Adrenal gland (tissue), 12 donors: ENCODE measurements around the gene CARD10. TPM values are rescaled to one million over a fixed set of nuclear protein-coding genes. Genes with fewer than 3 reads are reported as not detected.
A peak's percentile ranks its signal among the peaks of the same experiment; 100 is the strongest.

Source experiments
- DNase-seq, 7 donors: peaks; one replicate each; pipeline ENCODE4 v3.0.0-alpha.2; 2019 to 2020
- H3K27ac ChIP-seq, 5 donors: fragments of 200-600 bp; sonication (generic) in 4 of 5; 1 replicate in 3 of 5; 2 replicates in 2 of 5; pipeline versions ENCODE4 v1.5.1 to v1.8.0; 2016 to 2020; ENCODE audit warnings: mild to moderate bottlenecking in 1 of 5
- H3K27me3 ChIP-seq: fragments of 200-600 bp; 2 replicates; pipeline ENCODE4 v1.8.0; 2021
- H3K36me3 ChIP-seq, 2 donors: fragments of 200-600 bp; replicated peaks in 1 of 2; 1 replicate in 1 of 2; 2 replicates in 1 of 2; pipeline versions ENCODE4 v1.5.1 to v1.8.0; 2018 to 2022
- H3K4me1 ChIP-seq, 2 donors: fragments of 200-600 bp; replicated peaks in 1 of 2; 1 replicate in 1 of 2; 2 replicates in 1 of 2; pipeline versions ENCODE4 v1.5.1 to v1.8.0; 2018 to 2021
- H3K4me3 ChIP-seq, 4 donors: fragments of 200-600 bp; sonication (generic) in 3 of 4; one replicate each; pipeline ENCODE4 v1.5.1; 2016 to 2018
- H3K9me3 ChIP-seq, 3 donors: fragments of 200-600 bp; sonication (generic) in 1 of 3; replicated peaks in 1 of 3; 1 replicate in 2 of 3; 2 replicates in 1 of 3; pipeline versions ENCODE4 v1.5.1 to v1.8.0; 2016 to 2021
- POLR2A ChIP-seq, 2 donors: fragments of 450-650 bp; IDR thresholded peaks; one replicate each; pipeline ENCODE4 v1.6.1; 2017; ENCODE audit warnings: antibody characterized with exemption in 2 of 2, mild to moderate bottlenecking in 2 of 2, moderate library complexity in 1 of 2
- WGBS, 4 donors: extraction: QIAGEN DNeasy Blood & Tissue Kit in 2 of 4; methylation state at CpG; one replicate each; pipeline versions ENCODE4 v1.1.5 to v1.1.7; 2013 to 2017; 5-methylcytosine and 5-hydroxymethylcytosine counted together
- intact Hi-C, 2 donors: fragments of 100-400 bp; cut with DNase I; formaldehyde crosslinking; loops; one replicate each; pipeline versions ENCODE4 v1.14.1 to v1.15.0; 2022 to 2023
- polyA plus RNA-seq, 3 donors: library from polyadenylated mRNA; stranded (reverse); fragments of 200-250 nt in 2 of 3; fragments of 350-450 nt in 1 of 3; fragmentation: Illumina TruSeq in 1 of 3; extraction: RNeasy Lipid Tissue Mini Kit (QIAGEN cat#74804) in 1 of 3; gene quantifications; one replicate each; pipeline ENCODE4 v1.2.3, GENCODE V29; 2013 to 2014
- total RNA-seq, 9 donors: library from RNA; depleted of rRNA in 4 of 9; stranded (reverse); fragments of >200 nt in 4 of 9; fragments of 120-200 nt in 1 of 9; fragmentation: NEBNext Ultra II Directional in 1 of 9; extraction: Animal tissue kit (Norgen Biotek cat#: 25700) in 1 of 9; gene quantifications; one replicate each; pipeline versions ENCODE4 v1.1.0 to v1.2.4, GENCODE V29; 2013 to 2023
- TF ChIP-seq, protein P1 (sequence below), 6 experiments: fragments of 450-650 bp in 4 of 6; fragments of 200-600 bp in 2 of 6; sonication (generic) in 1 of 6; IDR thresholded peaks; 1 replicate in 5 of 6; 2 replicates in 1 of 6; pipeline versions ENCODE4 v1.5.1 to v1.8.0; 2016 to 2021; ENCODE audit warnings: antibody characterized with exemption in 6 of 6, mild to moderate bottlenecking in 2 of 6, moderate library complexity in 1 of 6
- donor health status: healthy with polysubstance abuse.
- donor health status: Bipolar disorder and iron deficiency.
- donor health status: DM: yes; HTN: yes; CAD: no.
- donor health status: DM: no; HTN: no; CAD: no.
- donor health status: DM: no; HTN: no; CAD: no.
- donor health status: DM: yes; HTN: yes; CAD: no.

CARD10 gene
- total and polyA plus RNA-seq, 12 donors = 3.3 to 34.2 (median 19.0) TPM

DNA sequence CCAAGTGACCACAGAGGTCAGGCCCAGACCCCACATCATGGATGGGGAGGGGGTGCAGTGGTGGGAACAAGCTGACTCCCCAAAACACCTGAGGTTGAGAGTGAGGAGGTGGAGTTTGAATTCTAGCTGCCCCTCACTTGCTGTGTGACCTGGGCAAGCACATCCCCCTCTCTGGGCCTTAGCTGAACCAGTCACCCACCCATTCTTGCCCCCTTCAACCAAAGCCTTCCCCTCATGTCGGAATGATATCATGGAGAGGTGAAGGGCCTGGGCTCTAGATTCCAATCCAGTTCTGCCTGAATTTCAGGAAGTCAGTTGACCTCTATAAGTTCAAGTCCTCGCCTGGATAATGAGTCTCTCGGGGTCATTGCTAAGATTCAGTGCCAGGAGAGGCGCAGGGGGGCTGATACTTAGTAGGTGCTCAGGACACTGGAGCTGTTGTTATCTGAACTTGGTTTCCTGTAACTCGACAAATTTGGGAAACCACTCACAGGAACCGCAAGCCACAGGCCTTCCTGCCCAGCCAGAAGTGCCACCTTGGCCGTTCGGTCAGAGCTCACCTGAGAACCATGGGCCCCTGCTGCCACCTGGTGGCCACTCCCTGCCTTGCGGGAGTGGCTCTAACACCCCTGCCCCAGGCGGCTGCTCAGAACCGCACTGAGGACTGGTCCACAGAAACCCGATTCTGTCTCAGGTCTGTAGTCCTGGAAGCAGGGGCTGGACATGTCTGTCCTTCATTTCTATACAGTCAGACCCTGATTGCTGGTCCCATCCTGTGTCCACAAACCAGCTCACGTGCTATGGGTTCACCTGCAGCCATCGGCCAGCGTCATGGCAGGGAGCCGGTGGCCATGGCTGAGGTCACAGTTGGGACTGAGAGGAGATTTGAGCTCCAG, 47.9 kb upstream of the CARD10 start:
- H3K4me1 ChIP-seq = peaks cover 62 to 86% of the 10 kb centered on the region in 2 donors
- TF ChIP-seq, protein P1, sequence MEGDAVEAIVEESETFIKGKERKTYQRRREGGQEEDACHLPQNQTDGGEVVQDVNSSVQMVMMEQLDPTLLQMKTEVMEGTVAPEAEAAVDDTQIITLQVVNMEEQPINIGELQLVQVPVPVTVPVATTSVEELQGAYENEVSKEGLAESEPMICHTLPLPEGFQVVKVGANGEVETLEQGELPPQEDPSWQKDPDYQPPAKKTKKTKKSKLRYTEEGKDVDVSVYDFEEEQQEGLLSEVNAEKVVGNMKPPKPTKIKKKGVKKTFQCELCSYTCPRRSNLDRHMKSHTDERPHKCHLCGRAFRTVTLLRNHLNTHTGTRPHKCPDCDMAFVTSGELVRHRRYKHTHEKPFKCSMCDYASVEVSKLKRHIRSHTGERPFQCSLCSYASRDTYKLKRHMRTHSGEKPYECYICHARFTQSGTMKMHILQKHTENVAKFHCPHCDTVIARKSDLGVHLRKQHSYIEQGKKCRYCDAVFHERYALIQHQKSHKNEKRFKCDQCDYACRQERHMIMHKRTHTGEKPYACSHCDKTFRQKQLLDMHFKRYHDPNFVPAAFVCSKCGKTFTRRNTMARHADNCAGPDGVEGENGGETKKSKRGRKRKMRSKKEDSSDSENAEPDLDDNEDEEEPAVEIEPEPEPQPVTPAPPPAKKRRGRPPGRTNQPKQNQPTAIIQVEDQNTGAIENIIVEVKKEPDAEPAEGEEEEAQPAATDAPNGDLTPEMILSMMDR (IDR thresholded peaks at IDR 0.05) = peak; percentile 86 to 95 (median 94)
- no peak for TF ChIP-seq POLR2A (IDR thresholded peaks at IDR 0.05)
- H3K9me3 ChIP-seq = no peaks in the 10 kb centered on the region
- peak; percentile 76 to 92 (median 86) for DNase-seq
- intact Hi-C loops = no loop called here
- H3K27me3 ChIP-seq = no peaks in the 10 kb centered on the region
- H3K36me3 ChIP-seq = peaks cover 0 to 25% of the 10 kb centered on the region in 2 donors
- peak overlapping the region in 3 of 5 donors; percentile 33 to 99 (median 73) for H3K27ac ChIP-seq
- no peak overlapping the region for H3K4me3 ChIP-seq
- WGBS, 4 donors = 17 to 52% (median 27%) methylated on average over 6 to 16 of the region's 16 CpGs

DNA sequence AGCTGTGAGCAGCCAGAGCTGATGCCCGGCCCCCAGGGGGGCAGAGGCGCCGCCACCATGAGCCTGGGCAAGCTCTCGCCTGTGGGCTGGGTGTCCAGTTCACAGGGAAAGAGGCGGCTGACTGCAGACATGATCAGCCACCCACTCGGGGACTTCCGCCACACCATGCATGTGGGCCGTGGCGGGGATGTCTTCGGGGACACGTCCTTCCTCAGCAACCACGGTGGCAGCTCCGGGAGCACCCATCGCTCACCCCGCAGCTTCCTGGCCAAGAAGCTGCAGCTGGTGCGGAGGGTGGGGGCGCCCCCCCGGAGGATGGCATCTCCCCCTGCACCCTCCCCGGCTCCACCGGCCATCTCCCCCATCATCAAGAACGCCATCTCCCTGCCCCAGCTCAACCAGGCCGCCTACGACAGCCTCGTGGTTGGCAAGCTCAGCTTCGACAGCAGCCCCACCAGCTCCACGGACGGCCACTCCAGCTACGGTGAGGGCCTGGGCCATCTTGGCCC, 47.2 kb upstream of the CARD10 start:
- H3K27ac ChIP-seq = peak overlapping the region in 3 of 5 donors; percentile 33 to 99 (median 73)
- peaks cover 68 to 90% of the 10 kb centered on the region in 2 donors for H3K4me1 ChIP-seq
- TF ChIP-seq, protein P1 (IDR thresholded peaks at IDR 0.05) = no peak
- intact Hi-C loops = no loop called here
- DNase-seq = peak in 1 of 7 donors; percentile 17
- peaks cover 0 to 25% of the 10 kb centered on the region in 2 donors for H3K36me3 ChIP-seq
- WGBS, 4 donors = 36 to 61% (median 48%) methylated on average over 3 to 28 of the region's 28 CpGs
- no peaks in the 10 kb centered on the region for H3K9me3 ChIP-seq
- H3K27me3 ChIP-seq = no peaks in the 10 kb centered on the region
- no peak overlapping the region for H3K4me3 ChIP-seq

DNA sequence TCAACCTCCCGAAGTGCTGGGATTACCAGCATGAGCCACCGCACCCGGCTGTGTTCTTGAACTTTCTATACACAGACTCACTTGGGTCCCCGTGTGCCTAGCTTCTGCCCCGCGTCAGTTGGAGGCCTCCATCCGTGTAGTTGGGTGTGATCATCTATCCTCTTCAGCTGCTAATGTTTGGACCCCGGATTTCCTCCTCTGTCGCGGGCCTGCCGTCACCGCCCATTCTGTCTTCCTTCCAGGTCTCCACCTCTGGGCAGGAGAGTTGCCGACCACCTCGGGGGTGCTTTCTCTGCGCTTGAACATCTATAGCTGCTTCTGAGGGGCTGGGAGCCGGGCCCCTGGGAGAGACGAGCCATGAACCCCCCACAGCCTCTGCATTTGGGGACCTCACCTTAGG, 46.6 kb upstream of the CARD10 start:
- Histone ChIP-seq H3K27me3 (no peaks in the 10 kb centered on the region), H3K4me3 (no peak overlapping the region), H3K9me3 (no peaks in the 10 kb centered on the region), H3K36me3 (peaks cover 0 to 25% of the 10 kb centered on the region in 2 donors), H3K4me1 (peaks cover 68 to 87% of the 10 kb centered on the region in 2 donors), H3K27ac (peak overlapping the region in 3 of 5 donors; percentile 73 to 99 (median 99))
- DNase-seq = no peak
- WGBS, 4 donors = 31 to 60% (median 51%) methylated on average over 12 to 17 of the region's 17 CpGs
- intact Hi-C loops = no loop called here
- TF ChIP-seq POLR2A (IDR thresholded peaks at IDR 0.05) = no peak
- TF ChIP-seq, protein P1 (IDR thresholded peaks at IDR 0.05) = no peak

DNA sequence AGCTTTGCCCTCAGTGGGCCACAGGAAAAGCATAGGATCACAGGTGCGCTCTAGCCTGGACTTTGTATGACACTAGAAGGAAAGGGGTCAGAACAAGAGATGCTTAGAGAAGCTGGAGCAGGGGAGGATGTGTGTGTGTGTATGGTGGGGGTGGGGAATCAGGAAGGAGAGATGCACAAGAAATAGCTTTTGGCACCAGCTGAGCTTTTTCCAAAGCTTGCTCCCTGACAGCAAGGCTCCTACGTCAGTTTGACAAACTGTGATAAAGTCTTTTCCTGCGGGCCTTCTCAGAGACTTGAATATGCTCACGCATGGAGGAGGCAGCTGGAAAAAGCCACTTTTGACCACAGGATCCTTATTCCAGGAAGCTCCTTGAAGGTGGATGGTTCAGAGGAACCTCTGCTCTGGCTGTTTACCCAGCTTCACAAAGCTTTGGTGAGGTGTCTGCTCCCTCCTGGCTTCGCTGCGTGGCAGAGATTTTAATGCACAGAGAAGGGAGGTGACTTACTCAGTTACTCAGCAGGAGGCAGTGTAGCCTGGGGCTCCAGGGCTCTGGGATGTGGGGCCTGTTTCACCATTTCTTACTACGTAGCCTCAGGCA, 45.0 kb upstream of the CARD10 start:
- Histone ChIP-seq H3K27ac (peak overlapping the region; percentile 89 to 99 (median 99)), H3K27me3 (no peaks in the 10 kb centered on the region), H3K4me1 (peaks cover 71 to 77% of the 10 kb centered on the region in 2 donors), H3K9me3 (no peaks in the 10 kb centered on the region), H3K4me3 (peak overlapping the region in 1 of 4 donors; percentile 37), H3K36me3 (peaks cover 0 to 25% of the 10 kb centered on the region in 2 donors)
- intact Hi-C loops = no loop called here
- peak in 5 of 7 donors; percentile 61 to 82 (median 77) for DNase-seq
- no peak for TF ChIP-seq POLR2A (IDR thresholded peaks at IDR 0.05)
- TF ChIP-seq, protein P1 (IDR thresholded peaks at IDR 0.05) = no peak
- WGBS, 4 donors = 24 to 44% (median 38%) methylated on average over 7 of the region's 7 CpGs
